MG63 (cell line): ENCODE measurements around the gene CMTM4. TPM values are rescaled to one million over a fixed set of nuclear protein-coding genes. Genes with fewer than 3 reads are reported as not detected.
"Not testable (repeated sequence)": the region's sequence is repeated elsewhere in the genome, so short reads cannot be mapped to it uniquely, and the experiment has no call there.

Experiments used
- DNase-seq: peaks from one replicate; pipeline ENCODE4 v3.0.0-alpha.2; 2020
- H3K27me3 ChIP-seq: fragments of 250-450 bp; sonication (Bioruptor Pico); 2 replicates; pipeline ENCODE4 v1.5.1; 2020; ENCODE audit warnings: mild to moderate bottlenecking, moderate library complexity
- H3K36me3 ChIP-seq: fragments of 250-450 bp; sonication (Bioruptor Pico); 2 replicates; pipeline ENCODE4 v1.5.1; 2020; ENCODE audit warnings: mild to moderate bottlenecking, moderate library complexity
- H3K4me3 ChIP-seq: fragments of 250-450 bp; sonication (Bioruptor Pico); 2 replicates; pipeline ENCODE4 v1.5.1; 2020; ENCODE audit warnings: mild to moderate bottlenecking, moderate library complexity
- H3K9me3 ChIP-seq: fragments of 250-450 bp; sonication (Bioruptor Pico); 2 replicates; pipeline ENCODE4 v1.5.1; 2020; ENCODE audit warnings: mild to moderate bottlenecking, moderate library complexity
- total RNA-seq: library from RNA; depleted of rRNA; stranded (reverse); fragments of >200 nt; shearing (Covaris generic); gene quantifications from 2 replicates; pipeline ENCODE4 v1.2.3, GENCODE V29; 2014; ENCODE audit warnings: low replicate concordance

The CMTM4 gene
- total RNA-seq, 1 experiment from 2014 or later = 2.9 TPM

DNA sequence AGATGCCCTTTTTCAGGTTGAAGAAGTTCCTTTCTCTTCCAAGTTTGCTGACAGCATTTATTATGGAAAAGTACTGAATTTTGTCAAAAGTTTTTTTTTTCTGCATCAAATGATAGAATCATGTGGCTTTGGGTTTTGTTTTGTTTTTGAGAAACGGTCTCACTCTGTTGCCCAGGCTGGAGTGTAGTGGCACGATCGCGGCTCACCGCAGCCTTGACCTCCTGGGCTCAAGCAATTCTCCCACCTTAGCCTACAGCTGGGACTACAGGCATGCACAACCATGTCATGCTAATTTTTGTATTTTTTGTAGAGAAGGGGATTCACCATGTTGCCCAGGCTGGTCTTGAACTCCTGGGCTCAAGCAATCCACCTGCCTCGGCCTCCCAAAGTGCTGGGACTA, 7.3 kb downstream of the CMTM4 start:
- Histone ChIP-seq H3K27me3 (no peaks in the 10 kb centered on the region), H3K36me3 (no peaks in the 10 kb centered on the region), H3K9me3 (no peaks in the 10 kb centered on the region), H3K4me3 (no peak overlapping the region)
- DNase-seq = no peak

DNA sequence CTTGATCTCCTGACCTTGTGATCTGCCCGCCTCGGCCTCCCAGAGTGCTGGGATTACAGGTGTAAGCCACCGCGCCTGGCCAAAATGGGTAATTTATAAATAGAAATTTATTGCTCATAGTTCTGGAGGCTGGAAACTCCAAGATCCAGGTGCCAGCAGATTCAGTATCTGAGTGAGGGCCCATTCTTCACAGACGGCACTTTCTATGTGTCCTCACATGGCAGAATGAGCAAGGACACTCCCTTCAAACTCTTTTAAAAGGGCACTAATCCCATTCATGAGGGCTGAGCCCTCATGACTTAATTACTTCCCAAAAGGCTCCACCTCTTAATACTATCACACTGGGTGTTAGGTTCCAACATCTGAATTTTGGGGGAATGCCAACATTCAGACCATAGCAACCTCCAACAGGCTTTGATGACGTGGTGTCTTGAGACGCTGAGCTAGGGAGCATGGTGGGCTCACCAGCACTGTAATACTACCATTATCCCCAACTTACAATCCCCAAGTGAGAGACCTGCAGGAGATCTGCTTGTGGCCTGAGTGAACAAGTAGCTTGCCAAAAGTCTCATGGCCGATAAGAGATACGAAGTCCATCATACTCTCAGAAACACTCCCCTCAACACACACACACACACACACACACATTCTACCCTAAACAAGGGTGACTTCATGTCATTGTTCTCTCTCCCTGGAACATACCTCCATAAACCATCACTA, 8.5 kb downstream of the CMTM4 start:
- Histone ChIP-seq H3K4me3 (no peak overlapping the region), H3K27me3 (no peaks in the 10 kb centered on the region), H3K36me3 (no peaks in the 10 kb centered on the region), H3K9me3 (no peaks in the 10 kb centered on the region)
- no peak for DNase-seq

DNA sequence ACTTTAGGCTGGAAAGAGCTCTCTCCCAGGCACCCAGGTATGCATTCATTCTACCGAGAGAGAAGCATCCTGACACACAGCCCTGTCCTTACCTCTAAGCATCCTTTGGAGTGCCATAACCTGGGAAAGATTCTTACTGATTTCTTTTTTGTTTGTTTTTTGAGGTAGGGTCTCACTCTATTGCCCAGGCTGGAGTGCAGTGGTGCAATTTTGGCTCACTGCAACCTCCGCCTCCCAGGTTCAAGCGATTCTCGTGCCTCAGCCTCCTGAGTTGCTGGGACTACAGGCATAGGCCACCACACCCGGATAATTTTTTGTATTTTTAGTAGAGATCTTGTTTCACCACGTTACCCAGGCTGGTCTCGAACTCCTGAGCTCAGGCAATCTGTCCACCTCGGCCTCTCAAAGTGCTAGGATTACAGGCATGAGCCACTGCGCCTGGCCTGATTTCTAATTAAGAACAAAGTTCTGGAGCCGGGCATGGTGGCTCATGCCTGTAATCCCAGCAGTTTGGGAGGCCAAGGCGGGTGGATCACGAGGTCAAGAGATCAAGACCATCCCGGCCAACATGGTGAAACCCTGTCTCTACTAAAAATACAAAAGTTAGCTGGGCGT, 10.9 kb downstream of the CMTM4 start:
- H3K4me3 ChIP-seq, H3K9me3 ChIP-seq, H3K36me3 ChIP-seq, H3K27me3 ChIP-seq, DNase-seq: not testable (repeated sequence)

DNA sequence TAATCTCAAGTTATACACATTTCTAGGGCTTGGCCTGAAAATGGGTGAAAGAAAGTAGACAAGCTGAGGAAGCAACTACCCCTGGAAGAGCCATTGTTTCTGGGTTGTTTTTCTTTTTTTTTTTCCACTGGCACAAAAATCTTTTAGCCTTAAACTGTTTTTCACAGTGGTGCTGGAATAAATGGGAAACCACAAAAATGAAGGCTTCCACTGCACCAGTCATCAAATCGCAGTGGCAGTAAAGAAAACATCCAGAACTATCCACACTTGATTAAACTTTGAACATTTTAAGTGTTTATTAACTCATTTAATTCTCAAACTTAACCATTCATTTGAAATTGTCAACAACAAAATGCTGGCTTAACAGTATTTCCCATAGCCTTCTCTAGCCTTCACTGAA, 14.3 kb downstream of the CMTM4 start:
- Histone ChIP-seq H3K36me3 (no peaks in the 10 kb centered on the region), H3K9me3 (no peaks in the 10 kb centered on the region), H3K27me3 (no peaks in the 10 kb centered on the region), H3K4me3 (no peak overlapping the region)
- no peak for DNase-seq

DNA sequence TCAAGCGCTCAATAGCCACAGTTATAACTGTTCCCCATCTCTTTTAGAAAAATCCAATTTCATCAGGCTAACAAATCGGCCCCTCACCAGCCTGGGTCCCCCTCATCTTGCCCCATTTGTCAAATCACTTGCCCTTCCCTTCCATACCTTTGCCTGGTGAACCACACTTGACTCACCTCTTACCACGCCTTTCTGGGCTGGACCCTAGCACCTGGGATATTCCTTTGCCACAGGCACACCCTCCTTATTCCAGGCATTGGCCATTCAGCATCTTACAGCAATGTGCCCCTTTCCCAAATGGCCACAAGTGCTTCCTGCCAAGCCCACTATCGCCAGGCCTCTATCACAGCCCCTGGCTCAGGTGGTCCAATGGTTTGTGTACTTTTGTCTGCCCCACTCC, 14.9 kb downstream of the CMTM4 start:
- Histone ChIP-seq H3K27me3 (no peaks in the 10 kb centered on the region), H3K36me3 (no peaks in the 10 kb centered on the region), H3K4me3 (no peak overlapping the region), H3K9me3 (no peaks in the 10 kb centered on the region)
- DNase-seq = no peak

DNA sequence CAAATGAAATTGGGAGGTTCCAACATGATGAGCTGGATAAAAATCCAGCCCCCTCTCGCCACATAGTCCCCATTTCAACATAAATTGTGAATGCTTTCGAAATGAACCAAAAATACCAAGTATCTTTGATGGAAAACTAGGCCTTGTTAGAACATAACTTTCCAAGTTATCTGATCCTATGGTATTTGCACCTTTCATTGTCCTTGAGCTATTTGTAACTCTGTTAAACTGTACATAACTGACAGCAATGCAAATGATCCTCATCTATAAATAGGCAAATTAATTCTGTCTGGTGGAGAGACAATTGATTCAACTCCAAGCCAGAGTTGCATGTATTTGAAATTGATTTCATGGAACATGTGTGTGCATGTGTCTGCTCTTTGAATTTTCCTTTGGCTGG, 18.2 kb downstream of the CMTM4 start:
- H3K4me3 ChIP-seq = no peak overlapping the region

DNA sequence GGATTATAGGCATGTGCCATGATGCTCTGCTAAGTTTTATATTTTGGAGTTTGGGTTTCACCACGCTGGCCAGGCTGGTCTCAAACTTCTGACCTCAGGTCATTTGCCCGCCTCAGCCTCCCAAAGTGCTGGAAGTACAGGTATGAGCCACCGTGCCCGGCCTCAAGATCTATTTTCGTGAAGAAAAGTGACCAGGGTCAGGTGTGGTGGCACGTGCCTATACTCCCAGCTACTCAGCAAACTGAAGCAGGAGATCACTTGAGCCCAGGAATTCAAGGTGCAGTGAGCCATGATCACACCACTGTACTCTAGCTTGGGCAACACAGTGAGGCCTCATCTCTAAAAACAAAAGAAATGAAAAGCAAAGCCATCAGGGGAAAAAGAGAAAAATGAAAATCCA, 18.7 kb downstream of the CMTM4 start:
- Histone ChIP-seq H3K4me3 (no peak overlapping the region), H3K27me3 (no peaks in the 10 kb centered on the region), H3K9me3 (no peaks in the 10 kb centered on the region), H3K36me3 (no peaks in the 10 kb centered on the region)
- no peak for DNase-seq

More for the DNA sequence above, 18.2 kb downstream of the CMTM4 start:
- Histone ChIP-seq H3K9me3 (no peaks in the 10 kb centered on the region), H3K36me3 (no peaks in the 10 kb centered on the region), H3K27me3 (no peaks in the 10 kb centered on the region)
- no peak for DNase-seq

DNA sequence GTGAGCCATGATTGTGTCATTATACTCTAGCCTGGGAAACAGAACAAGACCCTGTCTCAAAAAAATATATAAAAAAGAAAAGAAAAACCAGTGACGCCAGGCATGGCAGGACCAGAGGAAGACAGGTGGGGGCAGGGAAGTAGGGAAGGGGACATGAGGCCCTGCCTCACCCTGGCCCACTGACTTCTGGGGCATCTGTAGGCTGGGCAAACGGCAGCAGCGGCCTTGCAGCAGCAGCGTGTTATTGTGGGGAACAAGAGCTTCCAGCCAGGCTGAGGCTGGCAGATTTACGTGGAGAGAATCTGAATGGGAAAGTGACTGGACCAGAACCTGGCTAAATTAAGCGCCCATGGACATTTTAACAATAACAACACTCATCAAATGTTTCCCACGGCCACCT, 19.4 kb downstream of the CMTM4 start:
- no peaks in the 10 kb centered on the region for H3K36me3 ChIP-seq
- H3K9me3 ChIP-seq = no peaks in the 10 kb centered on the region
- H3K4me3 ChIP-seq = no peak overlapping the region
- DNase-seq = no peak
- no peaks in the 10 kb centered on the region for H3K27me3 ChIP-seq

DNA sequence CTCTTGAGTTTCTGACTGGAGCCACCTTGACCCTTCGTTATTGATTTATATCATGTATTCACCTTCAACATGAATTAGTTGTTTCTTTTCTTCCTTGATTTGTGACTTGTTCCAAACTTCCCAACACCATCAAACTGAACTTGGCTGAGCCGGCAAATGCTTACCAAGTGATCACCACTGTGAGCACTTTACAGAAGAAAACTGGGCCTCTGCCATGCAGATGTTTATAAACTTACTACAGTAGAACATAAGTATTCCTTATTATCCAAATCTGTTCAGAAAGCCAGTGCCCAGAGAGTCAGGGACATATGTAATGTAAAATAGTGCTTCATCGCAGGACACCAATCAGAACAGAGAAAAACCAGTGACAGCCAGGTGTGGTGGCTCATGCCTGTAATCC, 19.9 kb downstream of the CMTM4 start:
- Histone ChIP-seq H3K4me3 (no peak overlapping the region), H3K9me3 (no peaks in the 10 kb centered on the region), H3K36me3 (no peaks in the 10 kb centered on the region), H3K27me3 (no peaks in the 10 kb centered on the region)
- no peak for DNase-seq

DNA sequence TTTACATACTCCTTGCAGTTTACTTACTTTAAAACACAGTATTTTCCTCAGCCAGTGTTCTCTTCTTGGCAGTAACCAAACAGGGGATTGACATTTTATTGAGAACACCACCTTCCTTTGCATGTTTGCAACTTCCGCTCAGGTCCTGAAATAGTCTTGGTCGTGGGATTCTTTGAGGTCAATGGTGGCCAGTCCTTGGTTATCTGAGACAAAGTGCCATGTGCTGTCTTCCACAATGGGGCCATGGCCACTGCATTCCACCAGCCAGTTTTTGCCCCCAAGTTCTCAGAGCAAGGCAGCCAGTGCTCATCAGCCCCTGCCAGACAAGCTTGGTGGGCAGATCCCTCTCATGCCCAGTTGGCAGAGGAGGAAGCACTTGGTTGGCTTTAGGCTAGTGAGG, 22.9 kb downstream of the CMTM4 start:
- Histone ChIP-seq H3K36me3 (no peaks in the 10 kb centered on the region), H3K27me3 (no peaks in the 10 kb centered on the region), H3K9me3 (no peaks in the 10 kb centered on the region), H3K4me3 (no peak overlapping the region)
- DNase-seq = no peak

DNA sequence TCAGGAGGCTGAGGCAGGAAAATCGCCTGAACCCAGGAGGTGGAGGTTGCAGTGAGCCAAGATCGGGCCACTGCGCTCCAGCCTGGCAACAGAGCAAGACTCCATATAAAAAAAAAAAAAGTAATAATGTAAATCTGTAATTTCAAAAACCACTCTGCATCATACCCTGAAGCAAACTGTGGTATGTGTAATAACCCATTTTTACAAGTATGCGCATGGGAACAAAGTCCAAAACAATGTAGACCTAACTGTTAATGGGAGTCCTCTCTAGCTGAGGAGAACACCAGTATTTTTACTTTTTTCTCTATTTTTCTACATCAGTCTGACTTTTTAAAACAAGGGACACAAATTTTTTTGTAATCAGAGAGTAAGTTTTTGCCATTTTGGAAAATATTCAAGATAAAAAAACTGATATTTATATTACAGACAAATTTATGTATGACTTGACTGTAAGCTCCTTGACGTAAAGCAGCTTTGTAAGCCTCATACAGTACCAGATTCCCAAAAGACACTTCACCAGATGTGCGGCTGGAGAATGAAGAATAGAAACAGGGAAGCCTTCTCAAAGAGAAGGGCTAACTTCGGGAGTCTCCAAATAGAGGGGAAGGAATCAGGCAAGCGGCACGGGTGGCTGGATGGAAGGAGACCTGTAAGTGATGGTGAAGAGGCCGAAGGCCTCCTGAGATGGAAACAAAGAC, 25.7 kb downstream of the CMTM4 start:
- DNase-seq = no peak

DNA sequence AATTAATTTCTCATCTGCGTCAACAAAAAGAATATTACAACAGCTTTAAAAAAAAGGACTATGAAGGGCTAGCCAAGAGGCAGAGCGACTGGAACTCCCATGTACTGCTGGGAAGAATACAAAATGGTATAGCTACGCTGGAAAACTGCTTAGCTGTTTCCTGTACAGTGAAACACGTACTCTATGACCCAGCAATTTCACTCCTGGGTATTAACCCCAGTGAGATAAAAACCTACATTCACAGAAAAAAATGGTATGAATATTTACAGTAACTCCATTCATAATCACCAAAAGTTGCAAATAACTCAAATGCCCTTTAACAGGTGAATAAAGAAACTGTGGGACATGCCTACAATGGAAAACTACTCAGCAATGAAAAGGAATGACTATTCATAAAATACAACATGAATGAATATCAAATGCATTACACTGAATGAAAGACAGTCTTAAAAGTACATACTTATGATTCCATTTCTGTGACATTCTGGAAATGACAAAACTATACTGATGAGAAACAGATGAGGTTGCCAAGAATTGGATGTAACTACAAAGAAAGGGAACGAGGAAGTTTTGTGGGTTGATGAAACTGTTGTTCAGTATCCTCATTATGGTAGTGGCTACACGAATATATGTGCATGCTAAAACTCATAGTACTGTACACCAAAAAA, 27.6 kb downstream of the CMTM4 start:
- H3K27me3 ChIP-seq = no peaks in the 10 kb centered on the region
- DNase-seq = no peak
- H3K36me3 ChIP-seq = no peaks in the 10 kb centered on the region
- no peak overlapping the region for H3K4me3 ChIP-seq
- H3K9me3 ChIP-seq = no peaks in the 10 kb centered on the region

More for the DNA sequence above, 25.7 kb downstream of the CMTM4 start:
- H3K9me3 ChIP-seq = no peaks in the 10 kb centered on the region
- no peak overlapping the region for H3K4me3 ChIP-seq
- H3K27me3 ChIP-seq = no peaks in the 10 kb centered on the region
- H3K36me3 ChIP-seq = no peaks in the 10 kb centered on the region

DNA sequence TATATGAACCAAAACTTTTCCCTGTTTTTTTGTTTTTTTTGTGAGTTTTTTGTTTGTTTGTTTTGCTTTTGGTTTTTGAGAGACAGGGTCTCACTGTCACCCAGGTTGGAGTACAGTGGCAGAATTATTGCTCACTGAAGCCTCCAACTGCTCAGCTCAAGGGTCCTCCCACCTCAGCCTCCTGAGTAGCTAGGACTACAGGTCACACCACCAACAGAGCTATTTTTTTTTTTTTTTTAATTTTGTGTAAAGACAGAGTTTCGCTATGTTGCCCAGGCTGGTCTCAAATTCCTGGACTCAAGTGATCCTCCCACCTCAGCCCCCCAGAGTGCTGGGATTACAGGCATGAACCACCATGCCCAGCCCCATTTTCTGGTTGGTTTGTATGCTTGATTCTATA, 28.6 kb downstream of the CMTM4 start:
- no peaks in the 10 kb centered on the region for H3K36me3 ChIP-seq
- no peak for DNase-seq
- no peaks in the 10 kb centered on the region for H3K9me3 ChIP-seq
- H3K27me3 ChIP-seq = no peaks in the 10 kb centered on the region
- no peak overlapping the region for H3K4me3 ChIP-seq

DNA sequence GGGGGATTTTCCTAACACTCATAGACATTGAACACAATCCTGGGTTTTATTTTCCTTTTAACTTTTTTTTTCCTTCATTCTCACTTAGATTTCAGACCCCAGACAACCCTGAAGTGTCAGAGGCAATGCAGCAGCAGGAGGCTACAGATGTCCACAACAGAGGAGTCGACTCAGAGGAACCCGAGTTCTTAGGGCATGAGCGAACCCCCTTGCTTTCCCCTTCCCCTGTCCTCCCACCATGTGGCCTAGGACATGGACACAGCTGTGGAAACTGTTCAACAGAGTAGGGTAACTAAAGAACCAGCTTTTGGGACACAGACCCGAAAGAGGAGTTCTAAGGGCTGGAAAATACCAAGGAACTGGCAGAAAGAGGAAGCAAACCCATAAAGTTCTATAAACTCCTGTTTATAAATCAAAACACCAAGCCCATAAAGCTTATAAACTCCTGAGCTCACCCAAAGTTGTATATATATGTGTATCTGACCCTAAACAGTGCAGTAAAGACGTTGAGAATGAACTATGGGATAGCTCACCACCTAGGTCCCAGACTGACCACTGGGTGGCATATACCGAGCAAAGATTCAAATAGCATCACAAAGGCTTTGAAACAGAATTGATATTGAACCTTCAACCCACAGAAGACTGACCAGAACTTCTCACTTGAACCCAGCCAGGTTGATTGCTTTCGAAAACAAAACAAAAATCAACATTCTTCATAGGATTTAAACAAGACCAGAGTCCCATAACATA, 33.9 kb downstream of the CMTM4 start:
- peak; percentile 9 for DNase-seq
- H3K36me3 ChIP-seq = no peaks in the 10 kb centered on the region
- H3K4me3 ChIP-seq = no peak overlapping the region
- H3K27me3 ChIP-seq = no peaks in the 10 kb centered on the region
- H3K9me3 ChIP-seq = no peaks in the 10 kb centered on the region

DNA sequence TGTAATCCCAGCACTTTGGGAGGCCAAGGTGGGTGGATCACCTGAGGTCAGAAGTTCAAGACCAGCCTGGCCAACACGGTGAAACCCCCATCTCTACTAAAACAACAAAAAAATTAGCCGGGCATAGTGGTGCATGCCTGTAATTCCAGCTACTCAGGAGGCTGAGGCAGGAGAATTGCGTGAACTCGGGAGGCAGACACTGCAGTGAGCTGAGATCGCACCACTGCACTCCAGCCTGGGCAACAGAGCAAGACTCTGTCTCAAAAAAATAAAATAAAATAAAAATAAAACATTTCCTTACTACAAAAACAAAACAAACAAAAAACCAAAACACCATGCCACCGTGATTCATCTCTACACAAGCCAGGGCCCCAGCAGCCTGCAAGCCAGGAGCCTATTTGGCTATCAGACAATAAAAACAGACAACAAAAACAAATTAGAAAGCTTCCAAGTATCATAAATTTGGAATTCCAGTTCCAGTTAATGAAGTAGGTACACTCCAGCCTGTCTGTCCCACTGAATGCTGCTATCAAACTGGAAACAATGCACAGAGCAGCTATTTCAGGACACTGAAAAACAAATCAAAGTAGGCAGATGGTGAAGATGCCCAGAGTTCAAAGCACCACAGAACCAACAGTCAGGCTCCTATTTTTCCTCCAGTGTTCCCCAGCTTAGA, 34.7 kb downstream of the CMTM4 start:
- not testable (repeated sequence) for H3K4me3 ChIP-seq, H3K9me3 ChIP-seq, H3K36me3 ChIP-seq, H3K27me3 ChIP-seq
- peak; percentile 38 for DNase-seq

DNA sequence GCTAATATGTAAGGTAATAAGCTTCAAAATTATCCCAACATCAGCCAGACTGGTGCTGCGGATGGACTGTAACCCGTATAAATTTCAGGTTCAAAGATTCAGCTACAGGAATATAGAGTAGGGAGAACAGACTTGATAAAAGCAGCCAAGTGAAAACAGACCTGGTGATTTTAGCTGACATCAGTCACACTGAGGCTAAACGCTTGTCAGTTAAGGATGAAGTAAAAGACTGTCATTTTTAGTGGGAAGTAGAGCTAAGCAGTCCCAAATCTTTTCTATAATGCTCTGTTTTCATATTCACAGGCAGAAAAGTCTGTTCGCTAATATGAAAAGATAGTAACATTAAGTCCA, 35.4 kb downstream of the CMTM4 start:
- no peaks in the 10 kb centered on the region for H3K9me3 ChIP-seq
- no peak for DNase-seq
- H3K36me3 ChIP-seq = no peaks in the 10 kb centered on the region
- H3K27me3 ChIP-seq = no peaks in the 10 kb centered on the region
- no peak overlapping the region for H3K4me3 ChIP-seq
